Hematopoietic multipotent progenitor cell treated with erythropoietin and hydrocortisone succinate and interleukin-3 and kit ligand, for 15 days (in vitro differentiated cells): Measurements from ENCODE around the gene RBMS3.
"Not testable (repeated sequence)": the region's sequence is repeated elsewhere in the genome, so short reads cannot be mapped to it uniquely, and the experiment has no call there.

ENCODE experiments used
- DNase-seq: peaks from one replicate; pipeline ENCODE4 v3.0.0-alpha.2; 2015; ENCODE audit warnings: low spot score

The RBMS3 gene

DNA sequence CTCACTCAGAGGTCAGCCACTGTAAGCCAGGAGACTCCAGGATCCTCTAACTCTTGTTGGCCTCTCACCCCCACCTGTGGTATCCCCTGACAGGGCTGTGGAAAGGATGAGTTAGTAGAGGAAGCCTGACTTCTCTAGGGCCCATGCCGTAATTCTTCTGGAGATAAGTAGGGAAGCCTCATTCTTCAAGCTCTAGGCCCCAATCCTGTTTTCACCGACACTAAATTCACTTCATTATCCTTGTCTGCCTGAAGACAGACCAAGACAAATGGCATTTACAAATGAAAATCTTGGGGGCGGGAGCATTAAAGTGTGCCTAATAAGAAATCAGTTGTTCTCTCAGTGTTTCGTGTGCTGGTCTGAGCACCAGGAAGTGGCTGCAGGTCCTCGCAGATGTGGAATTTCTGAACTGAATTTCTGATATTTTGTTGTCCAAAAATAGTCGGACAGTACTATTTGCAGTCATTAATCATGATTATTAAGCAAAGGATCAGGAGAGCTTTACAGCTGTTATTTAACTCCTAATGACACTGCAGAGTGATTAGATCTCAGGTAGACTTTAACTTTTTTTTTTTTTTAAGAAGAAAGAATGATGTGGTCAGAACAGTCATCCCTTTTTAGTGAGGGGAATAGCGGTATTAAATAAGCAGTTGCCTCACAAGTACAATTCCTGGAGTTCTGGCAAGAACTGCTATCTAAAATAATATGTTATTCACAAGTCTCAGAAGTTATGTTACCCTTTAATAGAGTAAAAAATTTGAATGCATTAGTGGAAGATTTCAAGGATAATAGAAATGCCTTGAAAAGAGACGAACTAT lies 58.4 kb downstream of the RBMS3 start:
- no peak for DNase-seq

DNA sequence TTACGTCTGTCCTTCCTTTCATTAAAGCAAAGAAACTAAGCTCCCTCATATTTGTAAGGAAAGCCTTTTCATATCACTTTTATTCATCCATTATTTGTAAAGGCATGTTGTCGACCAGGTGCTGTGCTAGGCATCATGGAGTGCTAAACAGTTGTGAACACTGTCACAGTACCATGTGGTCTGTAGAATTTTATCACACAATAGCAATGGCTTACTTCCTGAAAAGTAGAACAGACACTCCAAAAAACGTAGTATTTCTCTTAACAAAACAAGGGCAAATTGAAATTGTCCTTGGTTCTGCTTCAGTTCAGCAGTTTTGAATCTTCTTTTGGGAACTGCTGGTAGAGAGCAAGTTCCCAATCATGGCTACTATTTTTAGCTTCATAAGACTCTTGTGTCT lies 63.3 kb downstream of the RBMS3 start:
- DNase-seq, result no peak

DNA sequence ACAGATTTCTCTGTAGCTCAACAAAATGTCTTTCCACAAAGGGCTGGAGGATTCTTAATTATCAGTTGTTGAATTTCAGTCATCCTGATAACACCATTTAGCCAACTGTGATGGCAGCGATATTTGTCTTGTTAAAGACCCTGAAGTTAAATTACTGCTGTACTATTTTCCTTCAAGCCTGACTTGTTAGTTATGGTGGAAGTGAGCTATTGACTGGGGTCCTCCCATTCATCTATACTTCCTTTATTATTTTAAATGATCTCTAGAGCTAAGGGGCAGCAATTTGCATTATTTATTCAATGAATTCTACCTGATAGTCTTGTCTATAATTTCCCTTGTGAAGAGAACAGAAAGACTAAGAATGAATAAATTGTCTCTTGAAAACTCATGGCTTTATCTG lies 64.1 kb downstream of the RBMS3 start:
- DNase-seq, result no peak

DNA sequence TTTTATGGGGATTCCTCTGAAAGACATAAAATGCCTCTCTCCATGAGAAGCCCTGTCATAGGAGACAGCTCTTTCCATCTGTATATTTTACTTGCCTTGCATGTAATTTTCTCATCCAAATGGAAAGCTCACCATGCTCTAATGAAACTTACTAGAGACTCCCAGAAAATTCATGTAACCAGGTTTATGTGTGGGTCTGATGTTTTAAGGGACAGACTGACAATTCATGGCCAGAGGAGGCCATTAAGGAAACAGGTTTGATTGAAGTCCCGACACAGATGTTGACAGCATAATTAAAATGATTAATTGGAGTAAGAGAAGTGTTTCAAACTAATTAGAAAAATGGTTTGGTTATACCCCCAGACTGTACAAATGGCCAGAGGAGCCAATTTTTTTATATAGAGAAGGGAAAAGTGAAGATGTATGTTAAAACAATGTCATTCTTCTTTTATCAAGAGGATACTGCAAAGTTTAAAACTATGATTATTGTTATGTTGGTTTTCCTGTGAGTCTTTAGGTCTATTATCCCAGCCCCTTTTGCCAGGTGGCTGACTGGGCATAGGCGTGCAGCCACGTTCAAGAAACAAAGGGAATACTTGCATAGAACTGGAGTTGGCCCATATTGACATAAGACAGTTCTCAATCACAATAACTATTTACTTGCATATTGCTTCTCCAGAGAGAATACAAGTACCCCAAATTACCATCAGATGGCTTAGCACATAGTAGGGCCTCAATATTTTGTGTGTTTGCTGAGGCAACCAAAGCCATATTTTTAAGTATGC lies 64.8 kb downstream of the RBMS3 start:
- DNase-seq, result no peak

- DNase-seq, result no peak
Measured at GRCh38 chr3:29346828-29347227, 66.0 kb downstream of the RBMS3 start.

GRCh38 chr3:29347412-29347811 lies 66.5 kb downstream of the RBMS3 start:
- DNase-seq, result no peak

DNA sequence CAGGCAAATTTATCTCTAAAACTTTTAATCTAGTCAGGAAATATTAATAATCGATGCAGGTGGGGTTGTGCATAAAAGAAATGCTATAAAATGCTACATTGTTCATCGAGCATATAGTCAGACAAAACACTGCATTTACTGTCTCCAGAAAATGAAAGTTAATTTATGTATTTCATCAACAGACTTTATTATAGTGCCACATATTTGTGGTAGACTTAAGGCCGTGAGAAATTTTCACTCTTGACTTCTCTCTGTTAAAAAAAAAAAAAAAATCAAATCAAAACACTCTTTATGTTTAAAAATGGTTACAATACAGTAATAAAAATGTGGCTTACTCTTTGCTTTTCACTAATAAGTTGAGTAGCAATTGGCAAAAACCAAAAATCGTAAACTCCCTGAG lies 67.4 kb downstream of the RBMS3 start:
- no peak for DNase-seq

DNA sequence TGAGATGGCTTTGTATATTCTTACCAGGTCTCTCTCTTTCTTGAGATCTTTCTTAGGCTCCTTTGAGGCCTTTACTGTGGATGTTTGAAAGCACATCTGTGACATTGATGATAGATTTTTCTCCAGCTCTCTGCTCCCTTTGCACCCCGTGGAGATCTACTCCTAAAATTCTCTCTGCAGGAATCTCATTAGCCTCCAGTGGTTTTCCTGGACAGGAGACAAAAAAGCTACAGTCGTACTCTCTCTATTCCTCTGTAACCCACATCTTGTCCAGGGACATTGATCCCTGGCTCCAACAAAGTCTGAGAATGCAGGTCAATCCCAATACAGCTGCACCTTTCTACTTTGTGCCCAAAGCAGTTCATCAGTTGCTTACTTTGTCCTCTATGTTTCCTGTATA lies 68.2 kb downstream of the RBMS3 start:
- no peak for DNase-seq

DNA sequence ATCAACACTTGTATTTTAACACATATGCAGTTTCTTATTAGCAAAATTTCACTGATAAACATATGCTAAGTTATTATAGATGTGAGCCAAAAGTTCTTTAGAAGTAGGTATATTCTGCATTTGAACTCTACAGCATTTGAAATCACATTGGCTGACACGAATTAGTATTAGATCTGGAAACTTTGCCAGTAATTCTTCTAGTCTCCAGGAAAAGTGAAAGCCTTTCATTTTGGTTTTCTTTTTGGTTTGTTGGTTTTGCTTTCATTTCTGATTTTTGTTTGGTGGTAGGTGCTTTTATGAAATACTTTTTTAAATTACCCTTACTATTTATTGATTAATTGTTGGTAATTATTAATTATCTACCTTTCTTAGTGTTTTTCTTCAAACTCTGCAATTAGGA lies 72.9 kb downstream of the RBMS3 start:
- DNase-seq, result no peak

GRCh38 chr3:29354894-29355293 lies 74.0 kb downstream of the RBMS3 start:
- DNase-seq, result no peak

GRCh38 chr3:29356062-29356461 lies 75.2 kb downstream of the RBMS3 start:
- DNase-seq, result no peak

DNA sequence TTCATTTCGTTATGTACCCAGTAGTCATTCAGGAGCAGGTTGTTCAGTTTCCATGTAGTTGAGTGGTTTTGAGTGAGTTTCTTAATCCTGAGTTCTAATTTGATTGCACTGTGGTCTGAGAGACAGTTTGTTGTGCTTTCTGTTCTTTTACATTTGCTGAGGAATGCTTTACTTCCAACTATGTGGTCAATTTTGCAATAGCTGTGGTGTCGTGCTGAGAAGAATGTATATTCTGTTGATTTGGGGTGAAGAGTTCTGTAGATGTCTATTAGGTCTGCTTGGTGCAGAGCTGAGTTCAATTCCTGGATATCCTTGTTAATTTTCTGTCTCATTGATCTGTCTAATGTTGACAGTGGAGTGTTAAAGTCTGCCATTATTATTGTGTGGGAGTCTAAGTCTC lies 79.4 kb downstream of the RBMS3 start:
- not testable (repeated sequence) for DNase-seq

- no peak for DNase-seq
Measured at GRCh38 chr3:29363110-29363509, 82.2 kb downstream of the RBMS3 start.

- no peak for DNase-seq
Measured at GRCh38 chr3:29370021-29370420, 89.2 kb downstream of the RBMS3 start.

GRCh38 chr3:29370476-29371420 lies 89.9 kb downstream of the RBMS3 start:
- no peak for DNase-seq

GRCh38 chr3:29373131-29373680 lies 92.3 kb downstream of the RBMS3 start:
- no peak for DNase-seq

DNA sequence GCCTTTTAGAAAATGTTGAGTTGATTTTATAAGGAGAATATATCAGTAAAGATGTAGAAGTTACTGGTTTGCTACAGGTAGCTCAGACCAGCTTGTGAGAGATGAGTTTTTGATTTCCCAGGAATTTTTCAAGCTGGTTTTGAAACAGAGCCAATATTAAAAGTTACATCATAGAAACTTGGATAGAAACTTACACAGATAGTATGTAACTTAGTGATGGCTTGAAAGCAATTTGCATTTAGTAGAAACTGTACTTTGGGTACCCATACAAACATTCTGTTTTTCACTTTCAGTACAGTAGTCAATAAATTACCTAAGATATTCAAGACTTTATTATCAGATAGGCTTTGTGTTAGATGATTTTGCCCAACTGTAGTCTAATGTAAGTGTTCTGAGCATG lies 93.4 kb downstream of the RBMS3 start:
- DNase-seq, result no peak

DNA sequence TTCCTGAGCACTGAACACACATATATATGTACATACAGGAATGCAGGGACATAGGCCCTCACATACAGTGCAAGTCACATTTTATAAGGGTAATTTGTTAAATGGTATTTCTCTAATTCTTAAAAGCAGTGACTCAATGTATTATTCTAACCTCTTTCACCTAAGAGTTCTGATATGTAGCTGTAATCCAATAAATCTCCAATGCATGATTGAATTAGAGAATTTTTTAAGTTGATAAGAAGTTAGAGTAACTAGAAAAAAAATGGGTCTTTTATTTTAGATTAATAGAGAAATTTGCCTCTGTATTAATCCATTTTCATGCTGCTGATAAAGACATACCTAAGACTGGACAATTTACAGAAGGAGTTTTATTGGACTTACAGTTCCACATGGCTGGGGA lies 98.2 kb downstream of the RBMS3 start:
- no peak for DNase-seq

- no peak for DNase-seq
Measured at GRCh38 chr3:29381595-29381994, 100.7 kb downstream of the RBMS3 start.

GRCh38 chr3:29382409-29382808 lies 101.5 kb downstream of the RBMS3 start:
- DNase-seq, result no peak

DNA sequence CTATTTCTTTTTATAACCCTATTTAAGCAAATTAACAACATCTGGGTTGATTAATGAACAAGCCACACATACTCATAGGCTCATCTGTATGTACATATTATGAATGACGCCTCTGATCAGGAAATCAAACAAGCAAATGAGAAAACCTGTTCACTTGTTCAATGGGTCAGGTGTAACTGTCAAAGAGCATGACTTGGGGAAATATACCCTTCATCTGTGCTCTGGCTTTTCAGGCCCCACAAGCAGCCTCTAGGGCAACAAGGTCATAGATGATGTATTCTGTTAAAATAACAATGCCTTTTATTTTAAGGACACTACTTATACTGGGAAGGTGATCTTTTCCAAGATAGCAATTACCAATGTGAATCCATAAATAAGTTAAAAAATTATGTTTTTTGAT lies 102.0 kb downstream of the RBMS3 start:
- no peak for DNase-seq

DNA sequence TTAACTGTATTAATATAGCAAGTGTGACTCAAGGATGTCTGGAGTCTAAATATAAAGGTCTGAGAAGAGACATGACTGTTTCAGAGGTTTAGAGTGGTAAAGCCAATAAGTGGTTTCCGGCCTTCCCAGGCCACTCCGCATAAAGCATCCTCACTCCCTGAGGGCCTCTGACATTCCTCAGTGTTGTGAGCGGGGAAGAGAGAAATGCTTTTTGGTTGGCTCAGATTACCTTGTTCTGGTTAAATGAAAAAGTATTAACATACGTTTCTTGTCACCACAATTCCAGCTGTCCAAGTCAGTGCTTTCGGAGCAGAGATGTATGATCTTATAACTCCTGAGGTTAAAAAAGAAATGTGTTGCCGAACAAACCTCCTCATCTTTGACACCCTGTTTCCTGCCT lies 103.8 kb downstream of the RBMS3 start:
- no peak for DNase-seq
